HepG2 (cell line): ENCODE data around the gene HBB. TPM values are rescaled to one million over a fixed set of nuclear protein-coding genes. Genes with fewer than 3 reads are reported as not detected.

Source experiments
- ATAC-seq: fragments of 200-7000 bp; cut with Tn5 transposase; 3 replicates; pipeline ENCODE4 v1.9.1; 2020; ENCODE audit warnings: mild to moderate bottlenecking, moderate library complexity
- BruUV-seq: library from RNA; stranded (reverse); fragments of 400-500 nt; replicated peaks from 2 replicates; lab custom pipeline; 2021; lab: Mats Ljungman, UMichigan
- CTCF ChIA-PET: fragments of 300-600 bp; formaldehyde crosslinking; extraction: SDS; loops from one replicate; lab custom pipeline; 2021; ENCODE audit warnings: low total read pairs, inconsistent platforms, low intra/inter-chr PET ratio; lab: Yijun Ruan, JAX
- POLR2A ChIA-PET: fragments of 350-600 bp; sonication (Branson Sonifier 250); formaldehyde crosslinking; loops from one replicate; lab custom pipeline; 2020; ENCODE audit warnings: antibody characterized with exemption, inconsistent platforms; lab: Yijun Ruan, JAX
- DNase-seq: peaks from one replicate; pipeline ENCODE4 v3.0.0-alpha.2; 2015; ENCODE audit warnings: low spot score
- FAIRE-seq: peaks from 3 replicates; lab custom pipeline; 2011; peaks lifted over from hg19 to GRCh38; lab: Jason Lieb, UNC
- H2AFZ ChIP-seq: one replicate; pipeline ENCODE4 v1.6.1; 2011; ENCODE audit warnings: low read length, inconsistent platforms
- H3K27ac ChIP-seq: fragments of 300-600 bp; 3 replicates; pipeline ENCODE4 v1.8.0; 2011; ENCODE audit warnings: mixed run types, mild to moderate bottlenecking, mixed read lengths, low read length, inconsistent platforms; ENCODE audit not compliant: insufficient read depth; ENCODE audit errors: extremely low read length
- H3K27me3 ChIP-seq, 2 experiments: fragments of 200-600 bp in 1 of 2; 2 replicates in 1 of 2; 3 replicates in 1 of 2; pipeline versions ENCODE4 v1.6.0 to v1.8.0; 2011; ENCODE audit warnings: low read length in 2 of 2, mild to moderate bottlenecking in 2 of 2, moderate library complexity in 2 of 2, inconsistent platforms in 1 of 2; ENCODE audit not compliant: insufficient read depth in 2 of 2, control insufficient read depth in 1 of 2
- H3K36me3 ChIP-seq, 2 experiments: fragments of 200-600 bp in 1 of 2; replicated peaks in 1 of 2; 2 replicates in 1 of 2; 3 replicates in 1 of 2; pipeline versions ENCODE4 v1.5.1 to v1.8.0; 2011; ENCODE audit warnings: low read length in 2 of 2, inconsistent platforms in 1 of 2; ENCODE audit not compliant: insufficient read depth in 2 of 2, control insufficient read depth in 1 of 2
- H3K4me1 ChIP-seq: 2 replicates; pipeline ENCODE4 v1.5.1; 2012; ENCODE audit warnings: low read length, inconsistent platforms; ENCODE audit not compliant: insufficient read depth
- H3K4me2 ChIP-seq: 2 replicates; pipeline ENCODE4 v1.6.0; 2011; ENCODE audit warnings: low read depth, low read length, inconsistent platforms
- H3K4me3 ChIP-seq, 3 experiments: fragments of 200-600 bp in 1 of 3; sonication (generic), shearing (Covaris generic) in 1 of 3; replicated peaks in 1 of 3; 2 replicates each; pipeline ENCODE4 v1.5.1; 2011 to 2016; ENCODE audit warnings: low read length in 3 of 3, inconsistent platforms in 2 of 3, low read depth in 2 of 3, mild to moderate bottlenecking in 2 of 3, control low read depth in 1 of 3, mixed read lengths in 1 of 3; ENCODE audit not compliant: insufficient read depth in 1 of 3
- H3K79me2 ChIP-seq: one replicate; pipeline ENCODE4 v1.6.1; 2011; ENCODE audit warnings: low read length, inconsistent platforms; ENCODE audit not compliant: insufficient read depth
- H3K9ac ChIP-seq: 2 replicates; pipeline ENCODE4 v1.6.0; 2011; ENCODE audit warnings: mild to moderate bottlenecking, low read depth, low read length, inconsistent platforms; ENCODE audit not compliant: insufficient read depth
- H3K9me3 ChIP-seq: 2 replicates; pipeline ENCODE4 v1.5.1; 2012; ENCODE audit warnings: mild to moderate bottlenecking, low read length
- H4K20me1 ChIP-seq: 2 replicates; pipeline ENCODE4 v1.6.0; 2011; ENCODE audit warnings: inconsistent platforms, mild to moderate bottlenecking, low read length, moderate library complexity; ENCODE audit not compliant: insufficient read depth
- CHD2 ChIP-seq: IDR thresholded peaks from 2 replicates; pipeline ENCODE4 v1.6.1; 2011; ENCODE audit warnings: low read depth, low read length, improper control_type of control experiment
- ELK4 ChIP-seq: sonication (generic); formaldehyde crosslinking; IDR thresholded peaks from 2 replicates; pipeline ENCODE4 v1.9.0; 2021; ENCODE audit warnings: missing genetic modification reagents, borderline replicate concordance
- HBP1 ChIP-seq: IDR thresholded peaks from 2 replicates; pipeline ENCODE4 v1.6.1; 2016; ENCODE audit warnings: low read depth, control low read depth
- HES4 ChIP-seq: sonication (generic); formaldehyde crosslinking; IDR thresholded peaks from 2 replicates; pipeline ENCODE4 v1.9.0; 2021; ENCODE audit warnings: mild to moderate bottlenecking, missing genetic modification reagents, borderline replicate concordance
- KAT7 ChIP-seq: IDR thresholded peaks from 2 replicates; pipeline ENCODE4 v1.6.1; 2018; ENCODE audit warnings: borderline replicate concordance, missing compliant biosample characterization
- PAF1 ChIP-seq: IDR thresholded peaks from 2 replicates; pipeline ENCODE4 v1.6.1; 2016; ENCODE audit warnings: missing genetic modification reagents, missing compliant biosample characterization
- ZNF574 ChIP-seq: sonication (generic); formaldehyde crosslinking; IDR thresholded peaks from 2 replicates; pipeline ENCODE4 v1.4.0; 2020; ENCODE audit warnings: missing genetic modification reagents
- ZNF597 ChIP-seq: sonication (generic); formaldehyde crosslinking; IDR thresholded peaks from 2 replicates; pipeline ENCODE4 v1.5.0; 2020; ENCODE audit warnings: missing genetic modification reagents
- ZSCAN22 ChIP-seq: sonication (generic); formaldehyde crosslinking; IDR thresholded peaks from 2 replicates; pipeline ENCODE4 v1.4.0; 2020; ENCODE audit warnings: mild to moderate bottlenecking, missing genetic modification reagents
- WGBS: methylation state at CpG from one replicate; pipeline ENCODE4 v1.1.6; 2017; ENCODE audit warnings: low lambda C conversion rate; 5-methylcytosine and 5-hydroxymethylcytosine counted together
- in situ Hi-C: cut with HindIII; loops from 2 replicates; pipeline ENCODE4 v1.10.0; 2017; ENCODE audit warnings: low pct_unique_long_range_greater_than_20kb; ENCODE audit not compliant: extremely low pct_ligation_motif_present
- intact Hi-C: fragments of 100-400 bp; cut with micrococcal nuclease; formaldehyde crosslinking; loops from one replicate; pipeline ENCODE4 v1.10.0; 2022; ENCODE audit not compliant: unreplicated experiment
- polyA plus RNA-seq, 8 experiments: library from polyadenylated mRNA; depleted of rRNA in 3 of 8; stranded (reverse) in 7 of 8; unstranded in 1 of 8; fragments of >200 nt; fragmentation: Illumina TruSeq in 4 of 8; extraction: Trizol in 4 of 8; gene quantifications; 2 replicates each; pipeline versions ENCODE4 v1.2.1 to v1.2.3, GENCODE V29; 2011 to 2016; ENCODE audit warnings: low read depth in 4 of 8, missing spikeins in 1 of 8, mixed read lengths in 1 of 8; ENCODE audit not compliant: insufficient read depth in 1 of 8
- total RNA-seq, 5 experiments: library from RNA; depleted of rRNA; stranded (reverse); fragments of >200 nt; fragmentation: Illumina TruSeq; extraction: Trizol; gene quantifications; 2 replicates each; pipeline ENCODE4 v1.2.3, GENCODE V29; 2016; ENCODE audit warnings: low read depth in 1 of 5

Gene HBB
- total and polyA plus RNA-seq, 2 of the 13 experiments (the other 11 are each of a cell fraction or from before 2014, with no cell fraction given): not detected

GRCh38 chr11:5251746-5252145 is 24.9 kb upstream of the HBB start:
- no peak for FAIRE-seq
- ChIA-PET POLR2A (no interaction called here), CTCF (no interaction called here)
- in situ Hi-C loops: no loop called here
- no peaks in the 10 kb centered on the region for H3K36me3 ChIP-seq
- no peak overlapping the region for H3K4me2 ChIP-seq
- H3K27me3 ChIP-seq: peaks cover 0 to 2% of the 10 kb centered on the region in 2 experiments; a peak in 2 of 5 replicates
- no peak for DNase-seq
- ATAC-seq: no peak
- H3K9me3 ChIP-seq: no peaks in the 10 kb centered on the region
- H2AFZ ChIP-seq: no peak overlapping the region
- H3K9ac ChIP-seq: no peak overlapping the region
- intact Hi-C loops: no loop called here
- H3K27ac ChIP-seq: no peak overlapping the region
- no peak for TF ChIP-seq HBP1 (CRISPR knock-in tag)
- no peak for TF ChIP-seq PAF1 (CRISPR knock-in tag)
- no peak for TF ChIP-seq ZNF574
- TF ChIP-seq HES4 (CRISPR knock-in tag): no peak
- no peak for TF ChIP-seq ZNF597 (CRISPR knock-in tag)
- TF ChIP-seq ZSCAN22: no peak
- TF ChIP-seq KAT7 (CRISPR knock-in tag): no peak
- no peak for TF ChIP-seq ELK4 (CRISPR knock-in tag)
- no peak for TF ChIP-seq CHD2
- H3K4me3 ChIP-seq: no peak overlapping the region
- no peaks in the 10 kb centered on the region for H3K79me2 ChIP-seq
- 0% methylated on average over 2 of the region's 2 CpGs for WGBS
- no TSS peak for BruUV-seq
- no peaks in the 10 kb centered on the region for H4K20me1 ChIP-seq
- H3K4me1 ChIP-seq: no peaks in the 10 kb centered on the region
